Stimulated activated CD4-positive, alpha-beta T cell treated with anti-CD3 and anti-CD28 coated beads, Interleukin-2, amount 100 ng/mL, for 48 hours (primary cell): ENCODE results near the gene TEP1.

Experiments
- DNase-seq, 2 donors: peaks; one replicate each; pipeline ENCODE4 v3.0.0-alpha.2; 2020

The TEP1 gene

DNA sequence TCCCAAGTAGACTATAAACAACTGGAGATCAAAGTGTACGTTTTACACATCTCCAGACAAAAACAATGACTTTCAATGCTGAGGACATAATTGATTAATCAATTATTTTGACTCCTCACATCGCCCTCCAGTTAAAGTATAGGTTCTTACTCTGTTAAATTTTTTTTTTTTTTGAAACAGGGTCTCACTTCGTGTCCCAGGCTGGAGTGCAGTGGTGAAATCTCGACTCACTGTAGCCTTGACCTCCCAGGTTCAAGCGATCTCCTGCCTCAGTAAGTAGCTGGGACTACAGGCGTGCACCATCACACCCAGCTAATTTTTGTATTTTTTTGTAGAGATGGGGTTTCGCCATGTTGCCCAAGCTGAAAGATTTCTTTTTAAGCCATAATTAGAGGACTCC is 79.3 kb downstream of the TEP1 start:
- DNase-seq = no peak

DNA sequence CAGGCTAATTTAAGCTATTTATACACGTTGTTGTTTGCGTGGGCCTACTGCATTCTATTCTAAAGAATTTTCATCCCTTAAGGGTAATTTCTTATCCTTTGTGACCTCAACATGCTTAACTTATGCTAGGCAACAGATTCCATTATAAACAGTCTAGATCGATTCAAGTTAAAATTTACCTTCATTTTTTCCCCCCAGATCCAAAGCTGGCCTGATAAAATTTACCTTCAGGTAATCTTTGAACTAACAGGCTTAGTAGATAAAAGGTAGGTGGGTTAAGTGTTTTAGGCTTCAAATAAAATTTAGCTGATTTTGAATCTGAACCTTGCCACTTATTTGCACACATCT is 79.8 kb downstream of the TEP1 start:
- no peak for DNase-seq

DNA sequence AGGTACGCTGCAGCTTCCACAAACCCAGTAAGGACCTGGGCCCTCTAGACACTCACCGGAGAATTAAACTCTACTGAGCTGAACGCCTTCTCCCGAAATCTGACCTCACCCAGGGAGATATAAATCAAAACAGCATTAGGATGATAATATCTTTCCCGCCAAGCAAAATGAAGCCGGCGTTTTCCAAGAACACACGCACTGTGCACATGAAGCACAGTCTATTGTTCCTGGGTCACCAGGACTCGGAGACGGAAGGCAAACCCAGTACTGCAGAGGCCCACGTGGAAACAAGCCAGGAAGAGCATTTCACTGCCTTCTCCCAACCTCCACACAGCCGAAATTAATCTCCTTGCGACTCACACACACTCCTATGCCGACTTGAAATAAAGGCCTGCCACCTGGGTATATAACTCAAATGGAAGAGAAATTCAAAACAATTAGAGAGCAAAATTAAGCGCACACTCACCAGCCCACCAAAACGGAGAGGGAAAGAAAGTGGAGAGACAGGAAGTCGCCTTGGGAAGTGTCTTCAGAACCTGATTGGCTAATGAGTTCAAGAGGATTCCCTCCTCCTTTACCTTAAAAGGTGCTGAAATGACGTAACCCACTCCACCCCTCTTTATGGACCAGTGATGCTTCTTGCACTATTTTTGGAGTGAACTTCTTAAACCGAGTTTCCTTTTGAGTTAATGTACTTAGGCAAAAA is 80.4 kb downstream of the TEP1 start, which contains the start of gene CCNB1IP1:
Gene CCNB1IP1, minus strand, starts transcription at position 492 of the 706 bp plus-strand sequence. CDS start 16,756 bp downstream, outside the sequence.
- peak; percentile 15 to 37 for DNase-seq

DNA sequence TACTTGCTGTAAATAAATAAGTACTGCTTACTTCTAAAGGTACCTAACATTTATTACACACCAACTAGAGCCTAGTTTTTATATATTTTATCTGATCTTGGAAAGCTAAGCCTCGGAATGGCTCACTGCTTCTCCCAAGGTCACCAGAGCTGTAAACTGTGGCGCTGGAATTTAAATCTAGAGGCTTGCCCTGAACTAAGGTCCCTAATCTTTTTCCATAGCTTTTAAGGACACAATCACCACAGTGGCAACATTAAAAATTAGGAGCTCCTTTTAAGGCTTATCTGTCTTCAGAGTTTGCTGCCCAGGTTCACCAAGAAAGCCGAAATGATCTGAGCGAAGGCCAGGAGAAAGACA is 80.9 kb downstream of the TEP1 start:
- DNase-seq = no peak

DNA sequence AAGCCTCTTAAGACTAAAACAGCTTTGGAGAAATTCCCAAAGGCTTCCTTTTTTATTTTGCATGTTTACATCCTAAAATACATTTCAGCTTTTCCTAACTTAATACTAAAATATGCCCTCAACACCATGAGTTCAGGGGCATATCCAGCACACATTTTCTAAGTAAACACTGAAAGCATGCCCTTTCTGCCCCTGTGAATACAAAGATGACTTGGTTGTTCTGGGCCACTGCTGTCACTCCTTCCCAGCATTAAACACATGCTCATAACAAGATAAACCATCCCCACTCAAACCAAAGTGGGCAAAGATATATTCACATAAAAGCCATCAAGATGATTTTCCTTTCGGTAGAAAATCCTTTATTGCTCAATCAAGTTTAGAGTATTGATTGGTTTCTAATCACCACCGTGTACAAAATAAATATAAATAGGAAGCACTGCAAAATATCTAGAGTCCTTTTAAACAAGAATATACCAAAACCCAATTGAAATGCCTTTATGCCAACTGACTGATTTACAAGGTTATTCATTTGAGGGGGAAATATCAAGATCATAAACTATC is 82.2 kb downstream of the TEP1 start:
- DNase-seq = no peak

DNA sequence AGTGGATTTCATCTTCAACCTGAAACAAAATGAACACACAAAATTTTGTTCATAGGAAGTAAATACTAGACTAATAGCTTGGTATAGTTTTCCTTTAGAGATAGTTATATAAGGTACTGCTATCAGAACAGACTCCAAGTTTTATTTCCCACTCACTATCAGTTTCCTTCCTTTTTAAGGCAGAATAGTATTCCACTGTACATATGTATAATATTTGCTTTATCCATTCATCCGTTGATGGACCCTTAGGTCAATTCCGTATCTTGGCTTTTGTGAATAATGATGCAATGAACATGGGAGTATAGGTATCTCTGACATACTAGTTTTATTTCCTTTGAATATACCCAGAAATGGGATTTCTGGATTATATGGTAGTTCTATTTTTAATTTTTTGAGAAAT is 83.9 kb downstream of the TEP1 start:
- DNase-seq = no peak

DNA sequence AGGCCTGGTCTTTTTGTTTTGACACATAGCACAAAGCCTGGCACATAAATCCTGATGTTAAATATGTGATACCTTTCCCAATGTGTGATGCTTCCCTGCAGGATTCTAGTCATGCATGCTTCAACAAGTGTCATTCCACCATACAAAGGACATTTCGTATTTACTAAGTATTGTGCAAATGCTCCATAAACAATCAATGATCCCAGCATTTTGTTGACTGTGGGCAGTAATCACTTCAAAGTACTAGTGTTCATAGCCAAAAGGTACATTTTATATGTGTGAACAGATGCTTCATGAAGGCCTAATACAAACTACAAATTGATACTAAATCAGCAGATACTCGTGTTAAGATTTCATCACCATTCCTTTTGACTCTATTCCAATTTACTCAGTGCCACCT is 84.6 kb downstream of the TEP1 start:
- DNase-seq = no peak

DNA sequence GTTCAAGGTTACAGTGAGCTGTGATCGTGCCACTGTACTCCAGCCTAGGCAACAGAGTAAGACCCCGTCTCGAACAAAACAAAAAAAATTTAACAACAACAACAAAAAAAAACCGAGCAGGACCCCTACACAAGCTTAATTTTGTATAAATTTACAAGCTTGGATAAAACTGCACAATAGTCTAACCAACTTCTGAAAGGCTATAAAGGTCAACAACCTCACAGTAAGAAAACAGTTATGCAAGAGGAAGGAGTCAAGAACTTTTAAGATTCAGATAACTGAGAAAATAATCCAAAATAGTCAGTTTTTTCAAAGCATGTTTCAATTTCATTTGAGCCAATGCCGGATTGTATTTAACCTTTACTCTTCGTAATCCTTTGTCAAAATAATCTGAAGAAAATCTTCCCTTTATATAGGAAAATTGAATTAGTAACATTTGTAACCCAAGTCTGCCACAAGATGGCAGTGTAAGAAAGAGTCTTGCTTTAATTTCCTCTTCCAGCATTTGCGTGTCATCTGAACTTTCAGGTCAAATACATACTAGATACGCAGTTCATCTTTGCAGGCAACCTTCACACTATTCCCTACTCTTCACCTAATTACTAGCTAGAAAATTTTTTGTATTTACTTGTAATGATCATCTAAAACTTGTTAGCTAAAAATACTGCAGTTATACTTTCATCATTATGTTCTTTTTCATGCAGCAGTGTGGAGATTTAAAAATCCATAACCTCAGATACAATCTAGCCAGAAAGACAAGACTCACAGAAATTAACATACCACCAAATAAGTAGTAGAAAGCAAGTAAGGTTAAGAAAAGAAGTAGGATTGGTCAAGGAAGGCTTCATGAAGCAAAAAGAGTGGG is 86.1 kb downstream of the TEP1 start:
- DNase-seq = peak in 1 of 2 donors; percentile 30

DNA sequence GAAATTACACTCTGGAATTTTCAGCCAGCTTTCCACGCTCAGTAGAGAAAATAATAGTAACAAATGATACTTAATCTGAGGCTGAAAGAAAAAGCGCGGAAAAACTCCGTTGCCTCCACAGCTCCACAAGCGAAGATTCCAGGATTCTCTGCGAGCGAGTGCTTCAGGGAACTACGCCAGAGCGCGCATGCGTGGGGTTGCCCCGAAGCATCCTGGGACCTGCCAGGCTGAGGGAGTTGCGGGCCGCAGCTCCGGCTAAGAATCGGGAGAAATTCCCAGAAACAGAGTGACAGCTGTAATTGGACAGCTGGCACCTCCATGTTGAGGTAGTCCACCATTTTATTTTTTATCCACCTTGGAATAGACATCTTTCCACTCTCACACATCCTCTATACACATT is 95.6 kb downstream of the TEP1 start:
- DNase-seq = no peak
